Spleen (tissue), 13 donors: Measurements from ENCODE around the gene GLRA2. TPM values are rescaled to one million over a fixed set of nuclear protein-coding genes. Genes with fewer than 3 reads are reported as not detected.

Experiments used
- DNase-seq: peaks from one replicate; pipeline ENCODE4 v3.0.0-alpha.2; 2020
- H3K27ac ChIP-seq, 8 donors: fragments of 200-600 bp; sonication (generic) in 7 of 8; 1 replicate in 4 of 8; 2 replicates in 4 of 8; pipeline versions ENCODE4 v1.5.0 to v1.8.0; 2016 to 2021; ENCODE audit warnings: inconsistent platforms in 4 of 8, mild to moderate bottlenecking in 4 of 8, moderate library complexity in 1 of 8
- H3K27me3 ChIP-seq, 7 donors: fragments of 200-600 bp; sonication (generic) in 6 of 7; replicated peaks in 1 of 7; 1 replicate in 4 of 7; 2 replicates in 3 of 7; pipeline versions ENCODE4 v1.5.0 to v1.8.0; 2016 to 2021; ENCODE audit warnings: inconsistent platforms in 3 of 7, mild to moderate bottlenecking in 1 of 7
- H3K36me3 ChIP-seq, 6 donors: fragments of 200-600 bp; sonication (generic) in 5 of 6; 1 replicate in 4 of 6; 2 replicates in 2 of 6; pipeline versions ENCODE4 v1.5.0 to v1.8.0; 2016 to 2021; ENCODE audit warnings: inconsistent platforms in 2 of 6
- H3K4me1 ChIP-seq, 6 donors: fragments of 200-600 bp; sonication (generic) in 5 of 6; 1 replicate in 3 of 6; 2 replicates in 3 of 6; pipeline versions ENCODE4 v1.5.0 to v1.8.0; 2016 to 2021; ENCODE audit warnings: inconsistent platforms in 3 of 6
- H3K4me3 ChIP-seq, 8 donors: fragments of 200-600 bp; sonication (generic) in 7 of 8; 1 replicate in 4 of 8; 2 replicates in 4 of 8; pipeline versions ENCODE4 v1.5.0 to v1.8.0; 2016 to 2021; ENCODE audit warnings: inconsistent platforms in 4 of 8, mild to moderate bottlenecking in 4 of 8, moderate library complexity in 2 of 8
- H3K9me3 ChIP-seq, 8 donors: fragments of 200-600 bp; sonication (generic) in 7 of 8; 1 replicate in 4 of 8; 2 replicates in 4 of 8; pipeline versions ENCODE4 v1.5.0 to v1.8.0; 2016 to 2021; ENCODE audit warnings: inconsistent platforms in 4 of 8
- POLR2A ChIP-seq, 3 donors: fragments of 450-650 bp; IDR thresholded peaks; one replicate each; pipeline ENCODE4 v1.5.1; 2017; ENCODE audit warnings: antibody characterized with exemption in 3 of 3, mild to moderate bottlenecking in 1 of 3
- POLR2AphosphoS5 ChIP-seq, 3 donors: sonication (generic); formaldehyde crosslinking; IDR thresholded peaks; one replicate each; pipeline ENCODE4 v1.5.1; 2017; ENCODE audit warnings: antibody characterized with exemption in 3 of 3
- WGBS, 5 donors: extraction: QIAGEN DNeasy Blood & Tissue Kit in 3 of 5; methylation state at CpG; one replicate each; pipeline versions ENCODE4 v1.1.5 to v1.1.7; 2013 to 2018; 5-methylcytosine and 5-hydroxymethylcytosine counted together
- intact Hi-C: fragments of 100-400 bp; cut with DNase I; formaldehyde crosslinking; loops from one replicate; pipeline ENCODE4 v1.15.0; 2023; ENCODE audit warnings: low total_unique reads
- long read RNA-seq, 2 donors: transcript quantifications; one replicate each; lab custom pipeline, GENCODE V29; 2026
- polyA plus RNA-seq, 3 donors: library from polyadenylated mRNA; stranded (reverse); fragments of 200-250 nt; gene quantifications; one replicate each; pipeline ENCODE4 v1.2.1, GENCODE V29; 2013
- total RNA-seq, 7 donors: library from RNA; depleted of rRNA in 3 of 7; stranded (reverse); fragments of >200 nt in 3 of 7; fragmentation: NEBNext Ultra II Directional in 4 of 7; extraction: Animal tissue kit (Norgen Biotek cat#: 25700) in 4 of 7; gene quantifications; one replicate each; pipeline versions ENCODE4 v1.1.0 to v1.2.1, GENCODE V29; 2016 to 2021
- TF ChIP-seq, protein P1 (sequence below), 11 experiments: fragments of 200-600 bp in 7 of 11; fragments of 450-650 bp in 4 of 11; sonication (generic) in 4 of 11; IDR thresholded peaks in 8 of 11; conservative IDR thresholded peaks in 3 of 11; 1 replicate in 7 of 11; 2 replicates in 4 of 11; pipeline versions ENCODE4 v1.4.0 to v1.8.0; 2016 to 2021; ENCODE audit warnings: antibody characterized with exemption in 11 of 11, inconsistent platforms in 4 of 11, mild to moderate bottlenecking in 1 of 11
- donor health status: healthy with polysubstance abuse.
- donor health status: DM: no; HTN: no; CAD: no; lungs with moderate emphysema.
- donor health status: DM: no; HTN: no; CAD: no.
- donor health status: Bipolar disorder and iron deficiency.
- donor health status: healthy.
- donor health status: DM: no; HTN: no; CAD: no.
- donor health status: DM: yes; HTN: yes; CAD: no.

GLRA2 gene
- total RNA-seq: not detected
- not detected for polyA plus RNA-seq
- long read RNA-seq, donor 1: 0 reads
- long read RNA-seq, donor 2: 0 reads

DNA sequence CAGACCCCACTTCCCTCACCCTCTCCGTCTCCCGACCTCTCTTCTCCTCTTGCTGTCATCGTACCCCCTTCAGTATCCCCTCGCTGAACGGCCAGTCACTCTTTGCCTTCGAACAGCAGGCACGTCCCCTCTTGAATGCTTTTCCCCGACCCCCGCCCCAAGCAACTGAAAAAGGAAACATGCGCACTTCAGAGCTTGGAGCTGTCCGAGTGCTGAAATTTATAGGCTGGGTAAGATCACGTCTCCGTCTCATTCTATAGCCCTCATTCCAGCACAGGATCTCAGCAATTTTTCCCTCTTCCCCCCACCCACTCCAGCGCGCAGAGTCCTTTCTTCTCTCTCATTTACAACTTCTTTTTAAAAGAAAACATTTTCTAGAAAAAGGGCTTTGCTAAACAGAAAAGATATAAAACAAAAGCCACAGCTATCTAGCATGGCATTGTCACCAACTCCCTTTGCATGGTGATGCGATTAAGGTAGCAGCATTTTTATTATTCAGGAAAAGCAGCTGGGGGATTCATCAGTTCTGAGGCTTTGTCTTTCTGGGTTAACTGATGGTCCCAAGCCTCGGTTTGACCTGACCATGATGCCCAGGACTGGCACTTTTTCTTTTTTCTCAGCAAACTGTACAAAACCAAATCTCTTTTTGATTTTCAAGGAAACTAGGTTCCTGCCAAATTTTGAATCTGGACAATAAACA lies at the start of gene GLRA2:
Gene GLRA2 (plus strand): TSS at position 247 of the 700 bp plus-strand sequence. CDS start 522 bp downstream, outside the sequence.
- DNase-seq: no peak
- Histone ChIP-seq H3K4me1 (no peaks in the 10 kb centered on the region), H3K27me3 (peaks cover 0 to 28% (median 0%) of the 10 kb centered on the region in 7 donors), H3K36me3 (no peaks in the 10 kb centered on the region), H3K4me3 (no peak within 1 kb of the TSS), H3K27ac (no peak within 1 kb of the TSS), H3K9me3 (no peaks in the 10 kb centered on the region)
- TF ChIP-seq, protein P1, sequence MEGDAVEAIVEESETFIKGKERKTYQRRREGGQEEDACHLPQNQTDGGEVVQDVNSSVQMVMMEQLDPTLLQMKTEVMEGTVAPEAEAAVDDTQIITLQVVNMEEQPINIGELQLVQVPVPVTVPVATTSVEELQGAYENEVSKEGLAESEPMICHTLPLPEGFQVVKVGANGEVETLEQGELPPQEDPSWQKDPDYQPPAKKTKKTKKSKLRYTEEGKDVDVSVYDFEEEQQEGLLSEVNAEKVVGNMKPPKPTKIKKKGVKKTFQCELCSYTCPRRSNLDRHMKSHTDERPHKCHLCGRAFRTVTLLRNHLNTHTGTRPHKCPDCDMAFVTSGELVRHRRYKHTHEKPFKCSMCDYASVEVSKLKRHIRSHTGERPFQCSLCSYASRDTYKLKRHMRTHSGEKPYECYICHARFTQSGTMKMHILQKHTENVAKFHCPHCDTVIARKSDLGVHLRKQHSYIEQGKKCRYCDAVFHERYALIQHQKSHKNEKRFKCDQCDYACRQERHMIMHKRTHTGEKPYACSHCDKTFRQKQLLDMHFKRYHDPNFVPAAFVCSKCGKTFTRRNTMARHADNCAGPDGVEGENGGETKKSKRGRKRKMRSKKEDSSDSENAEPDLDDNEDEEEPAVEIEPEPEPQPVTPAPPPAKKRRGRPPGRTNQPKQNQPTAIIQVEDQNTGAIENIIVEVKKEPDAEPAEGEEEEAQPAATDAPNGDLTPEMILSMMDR (IDR thresholded peaks at IDR 0.05 in 8 of 11, conservative IDR thresholded peaks at IDR 0.05 in 3 of 11): no peak
- no peak for TF ChIP-seq POLR2AphosphoS5 (IDR thresholded peaks at IDR 0.05)
- TF ChIP-seq POLR2A (IDR thresholded peaks at IDR 0.05): no peak
- WGBS, 5 donors: 5 to 25% (median 10%) methylated on average over 17 of the region's 17 CpGs
- intact Hi-C loops: no loop called here

DNA sequence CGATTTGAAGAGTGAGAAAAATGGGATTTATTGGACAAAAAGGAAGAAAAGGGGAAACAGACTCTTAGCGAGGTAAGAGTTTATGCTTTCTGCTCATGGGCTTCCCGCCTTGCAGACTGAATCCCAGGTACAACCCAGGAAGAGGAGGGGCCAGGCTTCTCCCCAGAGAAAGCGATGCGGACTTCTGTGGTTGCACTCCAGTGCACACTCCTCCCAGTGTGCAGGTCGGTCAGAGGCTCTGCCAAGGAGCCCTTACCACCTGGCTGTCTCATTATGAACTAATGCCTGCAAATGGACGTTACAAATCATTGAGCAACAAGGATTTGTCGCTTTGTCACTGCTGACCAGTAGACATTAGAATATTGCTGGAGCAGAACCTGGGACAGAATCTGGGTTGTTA lies 39.9 kb upstream of the GLRA2 start:
- Histone ChIP-seq H3K36me3 (no peaks in the 10 kb centered on the region), H3K27me3 (peaks cover 0 to 7% (median 0%) of the 10 kb centered on the region in 7 donors), H3K27ac (no peak overlapping the region), H3K9me3 (no peaks in the 10 kb centered on the region), H3K4me1 (no peaks in the 10 kb centered on the region), H3K4me3 (no peak overlapping the region)
- TF ChIP-seq, protein P1 (IDR thresholded peaks at IDR 0.05 in 8 of 11, conservative IDR thresholded peaks at IDR 0.05 in 3 of 11): no peak
- TF ChIP-seq POLR2AphosphoS5 (IDR thresholded peaks at IDR 0.05) (no peak), POLR2A (IDR thresholded peaks at IDR 0.05) (no peak)
- 55 to 78% (median 69%) methylated on average over 5 to 8 of the region's 8 CpGs for WGBS, 5 donors
- DNase-seq: no peak
- intact Hi-C loops: no loop called here

GRCh38 chrX:14491689-14492088 lies 37.6 kb upstream of the GLRA2 start:
- 43 to 82% (median 72%) methylated on average over 3 of the region's 3 CpGs for WGBS, 5 donors
- intact Hi-C loops: no loop called here
- Histone ChIP-seq H3K36me3 (no peaks in the 10 kb centered on the region), H3K9me3 (no peaks in the 10 kb centered on the region), H3K27me3 (peaks cover 0 to 7% (median 0%) of the 10 kb centered on the region in 7 donors), H3K4me3 (no peak overlapping the region), H3K4me1 (no peaks in the 10 kb centered on the region), H3K27ac (no peak overlapping the region)
- DNase-seq: no peak
- TF ChIP-seq, protein P1 (IDR thresholded peaks at IDR 0.05 in 8 of 11, conservative IDR thresholded peaks at IDR 0.05 in 3 of 11): no peak
- no peak for TF ChIP-seq POLR2AphosphoS5 (IDR thresholded peaks at IDR 0.05)
- no peak for TF ChIP-seq POLR2A (IDR thresholded peaks at IDR 0.05)

DNA sequence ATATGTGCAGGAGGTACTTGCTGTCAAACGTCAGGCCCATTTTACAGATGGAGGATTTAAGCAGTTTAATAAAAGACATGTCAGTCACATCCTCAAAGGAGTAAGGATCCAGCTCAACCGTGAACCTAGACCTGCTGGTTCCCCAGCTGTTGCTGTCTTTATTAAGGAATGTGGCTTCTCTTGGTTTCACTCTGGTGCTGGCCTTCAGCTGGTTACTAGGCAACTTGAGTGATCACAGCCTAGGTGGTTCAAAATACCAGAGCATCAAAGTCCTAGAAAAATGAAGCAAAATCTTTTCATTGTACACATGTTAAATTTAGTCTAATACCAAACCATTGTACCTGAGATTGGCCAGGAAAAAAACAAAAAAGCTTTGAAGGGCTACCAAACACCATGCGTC lies 32.7 kb upstream of the GLRA2 start:
- Histone ChIP-seq H3K36me3 (no peaks in the 10 kb centered on the region), H3K4me1 (peaks cover 0 to 6% (median 0%) of the 10 kb centered on the region in 6 donors), H3K27me3 (no peaks in the 10 kb centered on the region), H3K9me3 (no peaks in the 10 kb centered on the region), H3K4me3 (peak overlapping the region in 2 of 8 donors; percentile 31 to 52), H3K27ac (peak overlapping the region in 6 of 8 donors; percentile 41 to 72 (median 60))
- TF ChIP-seq POLR2A (IDR thresholded peaks at IDR 0.05) (no peak), POLR2AphosphoS5 (IDR thresholded peaks at IDR 0.05) (no peak)
- TF ChIP-seq, protein P1 (IDR thresholded peaks at IDR 0.05 in 8 of 11, conservative IDR thresholded peaks at IDR 0.05 in 3 of 11): no peak
- no peak for DNase-seq
- intact Hi-C loops: no loop called here
- WGBS, 5 donors: 57 to 70% (median 62%) methylated on average over 3 of the region's 3 CpGs
